H1 (cell line): ENCODE data around the gene CAPG. TPM values are rescaled to one million over a fixed set of nuclear protein-coding genes. Genes with fewer than 3 reads are reported as not detected.

Experiments used
- CHD1 ChIP-seq: IDR thresholded peaks from 2 replicates; pipeline ENCODE4 v1.6.1; 2012; ENCODE audit warnings: low read depth, low read length, improper control_type of control experiment
- CHD2 ChIP-seq: IDR thresholded peaks from 2 replicates; pipeline ENCODE4 v1.6.1; 2012; ENCODE audit warnings: low read length, improper control_type of control experiment
- CHD7 ChIP-seq: fragments of 300-600 bp; sonication (generic); IDR thresholded peaks from 2 replicates; pipeline ENCODE4 v1.7.1; 2012; ENCODE audit warnings: low read length, moderate library complexity, mild to moderate bottlenecking, inconsistent platforms; ENCODE audit not compliant: insufficient replicate concordance
- PHF8 ChIP-seq: fragments of 200-600 bp; sonication (generic); conservative IDR thresholded peaks from 2 replicates; pipeline ENCODE4 v1.7.1; 2012; ENCODE audit warnings: low read depth, mild to moderate bottlenecking, inconsistent platforms, low read length, moderate library complexity
- RNF2 ChIP-seq: fragments of 200-900, 300-1000 bp; sonication (generic); IDR thresholded peaks from 2 replicates; pipeline ENCODE4 v1.7.1; 2016; ENCODE audit warnings: borderline replicate concordance, low read depth, mild to moderate bottlenecking, antibody characterized with exemption, low read length; ENCODE audit not compliant: poor library complexity, severe bottlenecking; ENCODE audit errors: missing control alignments
- SIX5 ChIP-seq: IDR thresholded peaks from 2 replicates; pipeline ENCODE4 v1.6.1; 2011; ENCODE audit warnings: mild to moderate bottlenecking, low read depth, low read length
- TAF7 ChIP-seq: optimal IDR thresholded peaks from 2 replicates; pipeline ENCODE3; 2011; ENCODE audit warnings: low read depth, mild to moderate bottlenecking, inconsistent platforms, low read length, moderate library complexity, borderline replicate concordance
- TCF12 ChIP-seq: IDR thresholded peaks from 2 replicates; pipeline ENCODE4 v1.6.1; 2011; ENCODE audit warnings: low read depth, mild to moderate bottlenecking, low read length
- YY1 ChIP-seq: IDR thresholded peaks from 2 replicates; pipeline ENCODE4 v1.6.1; 2011; ENCODE audit warnings: low read depth, mild to moderate bottlenecking, low read length
- polyA plus RNA-seq, 7 experiments: library from polyadenylated mRNA; depleted of rRNA in 3 of 7; stranded (reverse) in 5 of 7; unstranded in 2 of 7; fragments of >200 nt in 5 of 7; fragments of 200-250 nt in 2 of 7; gene quantifications; 1 replicate in 5 of 7; 2 replicates in 1 of 7; 4 replicates in 1 of 7; pipeline versions ENCODE4 v1.2.1 to v1.2.3, GENCODE V29; 2011 to 2013; ENCODE audit warnings: missing spikeins in 2 of 7, mixed read lengths in 2 of 7
- total RNA-seq: library from RNA; stranded (reverse); fragmentation: NEBNext Ultra II Directional; extraction: Animal tissue kit (Norgen Biotek cat#: 25700); gene quantifications from 2 replicates; pipeline ENCODE4 v1.2.1, GENCODE V29; 2021

Gene CAPG
- total and polyA plus RNA-seq, 2 of the 8 experiments (the other 6 are each of a cell fraction or from before 2014, with no cell fraction given), result 80.5 to 89.0 TPM

- TF ChIP-seq CHD2 (no peak), CHD1 (no peak), TAF7 (no peak), YY1 (no peak), SIX5 (no peak), RNF2 (no peak), TCF12 (no peak), CHD7 (no peak), PHF8 (no peak)
Measured at GRCh38 chr2:85439986-85440385, 29.8 kb upstream of the CAPG start (continued).
